BE2C (cell line): ENCODE results near the gene COL5A1.

Experiments used
- DNase-seq: peaks from one replicate; pipeline ENCODE4 v3.0.0-alpha.2; 2020
- H3K27me3 ChIP-seq: fragments of 250-450 bp; sonication (Bioruptor Pico); 2 replicates; pipeline ENCODE4 v1.5.1; 2020; ENCODE audit warnings: mild to moderate bottlenecking
- H3K36me3 ChIP-seq: fragments of 250-450 bp; sonication (Bioruptor Pico); 2 replicates; pipeline ENCODE4 v1.5.1; 2020; ENCODE audit warnings: mild to moderate bottlenecking
- H3K4me1 ChIP-seq: fragments of 250-450 bp; sonication (Bioruptor Pico); 2 replicates; pipeline ENCODE4 v1.5.1; 2020
- H3K4me3 ChIP-seq: 2 replicates; pipeline ENCODE4 v1.5.1; 2011; ENCODE audit warnings: low read depth, low read length
- H3K9me3 ChIP-seq: fragments of 250-450 bp; sonication (Bioruptor Pico); 2 replicates; pipeline ENCODE4 v1.5.1; 2020
- CTCF ChIP-seq: IDR thresholded peaks from 2 replicates; pipeline ENCODE4 v1.5.1; 2012; ENCODE audit warnings: mild to moderate bottlenecking, low read depth, low read length

Gene COL5A1

GRCh38 chr9:134823623-134824022 is 182.0 kb downstream of the COL5A1 start:
- H3K36me3 ChIP-seq: no peaks in the 10 kb centered on the region
- no peak for DNase-seq
- H3K4me1 ChIP-seq: no peaks in the 10 kb centered on the region
- H3K4me3 ChIP-seq: no peak overlapping the region
- no peaks in the 10 kb centered on the region for H3K9me3 ChIP-seq
- H3K27me3 ChIP-seq: no peaks in the 10 kb centered on the region
- TF ChIP-seq CTCF: no peak

- Histone ChIP-seq H3K4me1 (no peaks in the 10 kb centered on the region), H3K9me3 (no peaks in the 10 kb centered on the region), H3K36me3 (no peaks in the 10 kb centered on the region), H3K27me3 (no peaks in the 10 kb centered on the region), H3K4me3 (no peak overlapping the region)
- DNase-seq: no peak
- no peak for TF ChIP-seq CTCF
These were observed 183.0 kb downstream of the COL5A1 start for GRCh38 chr9:134824583-134824982.

GRCh38 chr9:134825025-134825424 is 183.4 kb downstream of the COL5A1 start:
- H3K36me3 ChIP-seq: no peaks in the 10 kb centered on the region
- no peak for TF ChIP-seq CTCF

GRCh38 chr9:134826336-134827285 is 185.0 kb downstream of the COL5A1 start:
- H3K36me3 ChIP-seq: no peaks in the 10 kb centered on the region
- H3K4me3 ChIP-seq: no peak overlapping the region

More at GRCh38 chr9:134825025-134825424, 183.4 kb downstream of the COL5A1 start:
- no peak overlapping the region for H3K4me3 ChIP-seq
- no peaks in the 10 kb centered on the region for H3K27me3 ChIP-seq
- no peaks in the 10 kb centered on the region for H3K9me3 ChIP-seq
- H3K4me1 ChIP-seq: no peaks in the 10 kb centered on the region
- no peak for DNase-seq

GRCh38 chr9:134827559-134827958 is 186.0 kb downstream of the COL5A1 start:
- no peak for TF ChIP-seq CTCF
- no peaks in the 10 kb centered on the region for H3K4me1 ChIP-seq
- H3K4me3 ChIP-seq: no peak overlapping the region
- DNase-seq: no peak
- no peaks in the 10 kb centered on the region for H3K9me3 ChIP-seq
- H3K36me3 ChIP-seq: no peaks in the 10 kb centered on the region
- no peaks in the 10 kb centered on the region for H3K27me3 ChIP-seq

More at GRCh38 chr9:134826336-134827285, 185.0 kb downstream of the COL5A1 start:
- no peaks in the 10 kb centered on the region for H3K9me3 ChIP-seq
- DNase-seq: no peak
- no peaks in the 10 kb centered on the region for H3K4me1 ChIP-seq
- H3K27me3 ChIP-seq: no peaks in the 10 kb centered on the region
- TF ChIP-seq CTCF: no peak

- no peaks in the 10 kb centered on the region for H3K4me1 ChIP-seq
These were observed 186.4 kb downstream of the COL5A1 start for GRCh38 chr9:134827993-134828392.

More at GRCh38 chr9:134827993-134828392, 186.4 kb downstream of the COL5A1 start:
- DNase-seq: no peak
- TF ChIP-seq CTCF: no peak
- Histone ChIP-seq H3K9me3 (no peaks in the 10 kb centered on the region), H3K36me3 (no peaks in the 10 kb centered on the region), H3K27me3 (no peaks in the 10 kb centered on the region), H3K4me3 (no peak overlapping the region)
